Stimulated activated naive B cell treated with anti-CD40 and anti-IgM and Interleukin-4, amounts not matched to agents 10 μg/mL and 1 μg/mL and 100 μg/mL, for 72 hours (primary cell): ENCODE data around the gene SMIM3.
"Not testable (repeated sequence)": the region's sequence is repeated elsewhere in the genome, so short reads cannot be mapped to it uniquely, and the experiment has no call there.

Experiments used
- ATAC-seq, 2 donors: fragments of 150-1000 bp; cut with Tn5 transposase; replicated peaks; 2 replicates each; pipeline ENCODE4 v1.10.0; 2021; ENCODE audit warnings: moderate library complexity in 1 of 2
- DNase-seq: peaks from one replicate; pipeline ENCODE4 v3.0.0; 2021
- H3K27ac Mint-ChIP-seq: one replicate; pipeline ENCODE4 v1.8.0; 2022; ENCODE audit warnings: mild to moderate bottlenecking, mixed read lengths
- H3K27me3 Mint-ChIP-seq, 2 donors: one replicate each; pipeline ENCODE4 v1.8.0; 2022; ENCODE audit warnings: mixed read lengths in 2 of 2
- H3K36me3 Mint-ChIP-seq, 2 donors: one replicate each; pipeline ENCODE4 v1.8.0; 2022; ENCODE audit warnings: mixed read lengths in 2 of 2, mild to moderate bottlenecking in 1 of 2
- H3K4me1 Mint-ChIP-seq, 2 donors: one replicate each; pipeline ENCODE4 v1.8.0; 2022; ENCODE audit warnings: mixed read lengths in 2 of 2, mild to moderate bottlenecking in 1 of 2
- H3K4me3 Mint-ChIP-seq, 2 donors: one replicate each; pipeline ENCODE4 v1.8.0; 2022; ENCODE audit warnings: mild to moderate bottlenecking in 2 of 2, mixed read lengths in 2 of 2, moderate library complexity in 1 of 2
- H3K9me3 Mint-ChIP-seq, 2 donors: one replicate each; pipeline ENCODE4 v1.8.0; 2022; ENCODE audit warnings: mixed read lengths in 2 of 2, mild to moderate bottlenecking in 1 of 2

The SMIM3 gene

GRCh38 chr5:150793423-150793888 is 14.9 kb downstream of the SMIM3 start:
- H3K36me3 Mint-ChIP-seq: peaks cover 11 to 15% of the 10 kb centered on the region in 2 donors
- H3K27ac Mint-ChIP-seq: not testable (repeated sequence)

GRCh38 chr5:150794927-150795326 is 16.4 kb downstream of the SMIM3 start:
- peaks cover 11 to 24% of the 10 kb centered on the region in 2 donors for H3K4me1 Mint-ChIP-seq
- H3K4me3 Mint-ChIP-seq: no peak overlapping the region
- H3K27ac Mint-ChIP-seq: no peak overlapping the region
- H3K9me3 Mint-ChIP-seq: no peaks in the 10 kb centered on the region
- peaks cover 13% of the 10 kb centered on the region in 2 donors for H3K27me3 Mint-ChIP-seq
- ATAC-seq (no peak), DNase-seq (no peak)
- peaks cover 11 to 15% of the 10 kb centered on the region in 2 donors for H3K36me3 Mint-ChIP-seq

More at GRCh38 chr5:150793423-150793888, 14.9 kb downstream of the SMIM3 start:
- ATAC-seq, DNase-seq, H3K9me3 Mint-ChIP-seq, H3K4me3 Mint-ChIP-seq: not testable (repeated sequence)
- H3K4me1 Mint-ChIP-seq: peaks cover 13 to 32% of the 10 kb centered on the region in 2 donors
- H3K27me3 Mint-ChIP-seq: peaks cover 13 to 17% of the 10 kb centered on the region in 2 donors

DNA sequence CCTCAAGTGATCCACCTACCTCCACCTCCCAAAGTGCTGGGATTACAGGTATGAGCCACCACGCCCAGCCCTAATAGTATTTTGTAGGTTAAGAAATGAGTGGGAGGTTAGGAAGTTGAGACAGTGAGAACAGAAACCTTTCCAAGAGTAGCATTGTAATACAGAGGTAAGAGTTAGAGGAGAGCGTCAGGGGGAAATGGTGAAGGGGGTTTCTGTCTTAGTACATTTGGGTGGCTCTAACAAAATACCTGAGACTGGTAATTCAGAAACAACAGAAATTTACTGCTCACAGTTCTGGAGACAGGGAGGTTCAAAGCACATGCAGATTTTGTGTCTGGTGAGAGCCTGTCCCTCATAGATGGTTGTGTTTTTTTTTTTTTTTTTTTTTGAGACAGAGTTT is 18.8 kb downstream of the SMIM3 start:
- Mint-ChIP-seq H3K27ac (no peak overlapping the region), H3K4me3 (no peak overlapping the region), H3K4me1 (peaks cover 5 to 11% of the 10 kb centered on the region in 2 donors), H3K27me3 (peaks cover 7 to 8% of the 10 kb centered on the region in 2 donors), H3K9me3 (no peaks in the 10 kb centered on the region), H3K36me3 (peaks cover 11 to 15% of the 10 kb centered on the region in 2 donors)
- ATAC-seq (no peak), DNase-seq (no peak)

DNA sequence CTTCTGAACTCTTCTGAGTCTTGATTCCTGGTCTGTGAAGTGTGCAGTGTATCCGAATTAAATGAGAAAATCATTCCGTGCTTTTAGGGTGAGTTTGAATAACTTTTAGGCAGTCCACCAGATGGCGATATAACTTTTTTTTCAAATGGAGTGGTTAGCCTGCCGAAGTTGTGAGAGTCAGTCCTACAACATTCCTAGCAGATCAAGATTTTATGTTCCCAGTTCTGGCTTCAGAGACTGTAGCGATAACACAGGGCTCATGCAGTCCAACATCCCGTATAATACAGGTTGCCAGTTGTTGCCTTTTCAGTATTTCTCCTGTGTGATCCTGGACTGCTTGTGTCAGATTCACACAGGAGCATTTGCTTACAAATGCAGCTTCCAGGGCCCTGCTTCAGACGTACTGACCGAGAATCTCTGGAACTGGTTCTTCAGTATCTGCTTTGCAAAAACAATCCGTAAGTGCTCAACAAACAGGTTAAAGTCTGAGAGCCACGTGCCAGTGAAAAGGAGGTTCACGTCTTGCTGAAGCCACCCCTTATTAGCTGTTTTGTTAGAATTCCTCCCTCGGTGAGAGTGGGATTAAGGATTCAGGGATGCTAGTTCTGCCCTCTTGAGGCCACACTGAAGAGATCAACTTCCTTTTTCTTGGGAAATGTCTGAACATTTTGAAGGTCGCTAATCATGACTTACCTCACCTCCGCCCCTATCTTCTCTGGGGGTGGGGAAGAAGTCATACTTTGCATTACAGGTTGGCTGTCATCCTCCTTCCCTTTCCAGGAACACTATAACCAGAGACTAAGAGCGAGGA is 22.8 kb downstream of the SMIM3 start:
- Mint-ChIP-seq H3K9me3 (peaks cover 4 to 9% of the 10 kb centered on the region in 2 donors), H3K4me3 (no peak overlapping the region), H3K27me3 (peaks cover 9 to 15% of the 10 kb centered on the region in 2 donors), H3K36me3 (peaks cover 7 to 10% of the 10 kb centered on the region in 2 donors), H3K27ac (no peak overlapping the region), H3K4me1 (no peaks in the 10 kb centered on the region)
- ATAC-seq (peak; percentile 38 to 46), DNase-seq (no peak)

DNA sequence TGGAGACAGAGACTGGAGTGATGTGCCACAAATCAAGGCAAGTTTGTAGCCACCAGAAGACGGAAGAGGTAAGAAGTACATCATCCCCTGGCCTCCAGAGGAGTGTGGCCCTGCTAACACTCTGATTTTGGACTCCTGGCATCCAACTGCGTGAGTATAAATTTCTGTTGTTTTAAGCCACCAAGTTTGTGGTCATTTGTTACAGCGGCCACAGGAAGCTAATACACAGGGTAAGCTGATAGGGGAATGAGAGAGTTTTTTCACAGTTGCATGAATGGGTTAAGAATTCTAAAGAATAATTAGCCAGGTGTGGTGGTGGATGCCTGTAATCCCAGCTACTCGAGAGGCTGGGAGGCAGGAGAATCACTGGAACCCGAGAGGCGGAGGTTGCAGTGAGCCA is 25.8 kb downstream of the SMIM3 start:
- H3K4me3 Mint-ChIP-seq: no peak overlapping the region
- ATAC-seq: no peak
- H3K4me1 Mint-ChIP-seq: no peaks in the 10 kb centered on the region
- peaks cover 9 to 15% of the 10 kb centered on the region in 2 donors for H3K27me3 Mint-ChIP-seq
- no peak overlapping the region for H3K27ac Mint-ChIP-seq
- DNase-seq: no peak
- H3K9me3 Mint-ChIP-seq: peaks cover 5 to 9% of the 10 kb centered on the region in 2 donors
- peaks cover 0 to 6% of the 10 kb centered on the region in 2 donors for H3K36me3 Mint-ChIP-seq

DNA sequence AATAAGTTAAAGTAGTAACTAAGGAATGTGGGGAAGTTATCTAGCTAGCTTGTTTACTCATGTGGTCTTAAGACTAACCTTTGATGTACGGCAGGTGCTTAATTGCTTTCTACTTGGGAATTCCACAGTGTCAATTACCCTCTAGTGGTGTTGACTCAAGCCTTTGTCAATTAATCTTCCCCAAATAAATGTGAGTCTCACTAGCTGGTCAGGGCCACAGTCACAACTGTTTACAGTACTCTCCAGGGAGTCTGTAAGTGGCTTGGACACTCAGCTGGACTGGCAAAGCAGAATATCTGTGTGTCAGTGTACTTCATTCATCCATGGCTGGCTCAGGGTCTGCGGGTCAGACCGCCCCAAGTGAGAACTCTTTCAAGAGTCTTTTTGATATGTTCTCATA is 30.8 kb downstream of the SMIM3 start:
- DNase-seq (no peak), ATAC-seq (no peak)
- Mint-ChIP-seq H3K36me3 (peaks cover 0 to 2% of the 10 kb centered on the region in 2 donors), H3K4me1 (no peaks in the 10 kb centered on the region), H3K27ac (no peak overlapping the region), H3K9me3 (peaks cover 6% of the 10 kb centered on the region in 2 donors), H3K27me3 (peaks cover 4 to 5% of the 10 kb centered on the region in 2 donors), H3K4me3 (no peak overlapping the region)

DNA sequence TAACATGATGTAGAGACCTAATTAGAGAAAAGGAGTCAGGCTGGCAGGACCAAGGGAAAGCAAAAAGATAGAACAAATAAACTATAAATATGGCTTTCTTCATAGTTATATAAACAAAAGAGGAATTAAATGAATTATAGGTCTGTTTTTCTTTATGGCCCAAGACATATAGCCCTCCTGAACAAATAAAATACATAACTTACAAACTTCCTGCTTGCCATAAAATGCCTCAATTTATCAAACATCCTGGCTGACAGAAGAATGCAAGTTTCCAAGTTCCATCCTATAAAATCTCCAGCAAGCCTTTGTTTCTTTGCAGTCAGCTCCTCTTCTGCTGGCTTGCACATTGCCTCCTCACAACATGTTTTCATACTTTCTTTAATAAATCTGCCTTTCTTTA is 36.5 kb downstream of the SMIM3 start:
- no peak for DNase-seq
- ATAC-seq: no peak
- peaks cover 4 to 19% of the 10 kb centered on the region in 2 donors for H3K27me3 Mint-ChIP-seq

GRCh38 chr5:150816946-150817345 is 38.4 kb downstream of the SMIM3 start:
- Mint-ChIP-seq H3K27ac (no peak overlapping the region), H3K4me1 (no peaks in the 10 kb centered on the region), H3K4me3 (no peak overlapping the region), H3K27me3 (peaks cover 4 to 29% of the 10 kb centered on the region in 2 donors), H3K36me3 (peaks cover 0 to 6% of the 10 kb centered on the region in 2 donors), H3K9me3 (peaks cover 19 to 20% of the 10 kb centered on the region in 2 donors)
- no peak for DNase-seq
- ATAC-seq: no peak

More for the DNA sequence above, 36.5 kb downstream of the SMIM3 start:
- Mint-ChIP-seq H3K9me3 (peaks cover 16 to 19% of the 10 kb centered on the region in 2 donors), H3K4me3 (no peak overlapping the region), H3K27ac (no peak overlapping the region), H3K4me1 (no peaks in the 10 kb centered on the region), H3K36me3 (peaks cover 0 to 6% of the 10 kb centered on the region in 2 donors)

- no peak for ATAC-seq
- H3K9me3 Mint-ChIP-seq: peaks cover 15 to 20% of the 10 kb centered on the region in 2 donors
- peaks cover 2 to 7% of the 10 kb centered on the region in 2 donors for H3K36me3 Mint-ChIP-seq
- H3K27me3 Mint-ChIP-seq: no peaks in the 10 kb centered on the region
- H3K4me3 Mint-ChIP-seq: no peak overlapping the region
- no peaks in the 10 kb centered on the region for H3K4me1 Mint-ChIP-seq
- no peak for DNase-seq
- H3K27ac Mint-ChIP-seq: no peak overlapping the region
Observed at GRCh38 chr5:150829744-150830143, 51.2 kb downstream of the SMIM3 start.

DNA sequence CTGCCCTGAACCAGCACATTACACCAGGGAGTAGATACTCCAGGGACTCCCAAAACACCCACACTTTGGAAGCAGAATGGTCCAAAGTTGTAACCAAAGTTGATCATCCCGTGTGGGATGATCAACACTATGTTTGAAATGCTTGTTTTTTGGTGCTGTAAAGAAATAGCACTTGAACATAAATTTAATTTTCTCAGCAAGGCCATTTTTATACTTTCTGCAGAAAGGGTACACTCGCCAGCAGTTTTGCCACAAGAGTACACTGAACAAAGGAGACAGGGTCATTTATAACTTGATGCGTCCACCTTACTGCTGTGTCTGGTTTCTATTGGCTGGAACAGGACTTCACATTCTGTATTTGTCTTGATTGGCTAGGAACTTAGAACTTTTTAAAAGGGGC is 53.3 kb downstream of the SMIM3 start:
- DNase-seq, H3K4me1 Mint-ChIP-seq, ATAC-seq, H3K27ac Mint-ChIP-seq, H3K4me3 Mint-ChIP-seq, H3K27me3 Mint-ChIP-seq, H3K36me3 Mint-ChIP-seq: not testable (repeated sequence)
- H3K9me3 Mint-ChIP-seq: peaks cover 16 to 20% of the 10 kb centered on the region in 2 donors

- no peak for ATAC-seq
- peaks cover under 1 to 2% of the 10 kb centered on the region in 2 donors for H3K36me3 Mint-ChIP-seq
Observed at GRCh38 chr5:150836064-150836463, 57.5 kb downstream of the SMIM3 start.

DNA sequence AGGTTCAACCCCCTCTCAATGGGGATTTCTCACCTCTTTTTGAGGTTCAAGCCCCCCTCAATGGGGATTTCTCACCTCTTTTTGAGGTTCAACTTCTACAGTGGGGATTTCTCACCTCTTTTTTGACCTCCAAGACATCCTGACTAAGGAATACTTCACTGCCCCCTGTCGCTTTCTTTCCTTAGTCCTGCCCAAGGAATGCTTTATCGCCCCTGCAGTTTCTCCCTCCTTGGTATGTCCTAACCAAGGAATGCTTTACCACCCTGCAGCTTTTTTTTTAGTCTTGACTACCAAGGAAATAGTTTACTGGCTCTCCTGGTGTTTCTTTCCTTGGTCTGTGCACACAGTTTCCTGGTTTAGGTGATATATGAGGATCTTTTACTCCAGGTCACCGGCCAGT is 58.1 kb downstream of the SMIM3 start:
- peaks cover 0 to 2% of the 10 kb centered on the region in 2 donors for H3K36me3 Mint-ChIP-seq
- H3K27me3 Mint-ChIP-seq: peaks cover 4 to 19% of the 10 kb centered on the region in 2 donors
- DNase-seq (no peak), ATAC-seq (no peak)
- H3K27ac Mint-ChIP-seq: no peak overlapping the region
- H3K9me3 Mint-ChIP-seq: peaks cover 8 to 11% of the 10 kb centered on the region in 2 donors
- no peak overlapping the region for H3K4me3 Mint-ChIP-seq
- peaks cover 0 to 6% of the 10 kb centered on the region in 2 donors for H3K4me1 Mint-ChIP-seq

More at GRCh38 chr5:150836064-150836463, 57.5 kb downstream of the SMIM3 start:
- Mint-ChIP-seq H3K9me3 (peaks cover 9 to 12% of the 10 kb centered on the region in 2 donors), H3K4me3 (no peak overlapping the region), H3K27ac (no peak overlapping the region), H3K27me3 (peaks cover 4 to 16% of the 10 kb centered on the region in 2 donors), H3K4me1 (peaks cover 0 to 6% of the 10 kb centered on the region in 2 donors)
- DNase-seq: no peak

DNA sequence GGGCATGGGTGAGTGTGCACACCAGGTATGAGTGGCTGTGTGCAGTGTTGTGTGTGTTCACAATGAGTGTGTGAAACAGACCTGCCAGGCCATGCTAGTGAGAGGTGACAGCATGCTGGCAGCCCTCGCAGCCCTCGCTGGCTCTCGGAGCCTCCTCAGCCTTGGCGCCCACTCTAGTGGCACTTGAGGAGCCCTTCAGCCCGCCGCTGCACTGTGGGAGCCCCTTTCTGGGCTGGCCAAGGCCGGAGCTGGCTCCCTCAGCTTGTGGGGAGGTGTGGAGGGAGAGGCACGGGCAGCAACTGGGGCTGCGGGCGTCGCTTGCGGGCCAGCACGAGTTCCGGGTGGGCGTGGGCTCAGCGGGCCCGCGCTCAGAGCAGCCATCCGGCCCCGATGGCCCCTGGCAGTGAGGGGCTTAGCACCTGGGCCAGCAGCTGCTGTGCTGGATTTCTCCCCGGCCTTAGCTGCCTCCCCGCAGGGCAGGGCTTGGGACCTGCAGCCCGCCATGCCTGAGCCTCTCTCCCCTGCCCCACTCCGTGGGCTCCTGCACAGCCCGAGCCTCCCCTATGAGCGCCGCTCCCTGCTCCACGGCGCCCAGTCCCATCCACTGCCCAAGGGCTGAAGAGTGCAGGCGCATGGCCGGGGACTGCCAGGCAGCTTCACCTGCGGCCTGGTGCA is 66.8 kb downstream of the SMIM3 start:
- not testable (repeated sequence) for ATAC-seq, H3K36me3 Mint-ChIP-seq, H3K4me3 Mint-ChIP-seq, H3K27me3 Mint-ChIP-seq, DNase-seq, H3K27ac Mint-ChIP-seq, H3K9me3 Mint-ChIP-seq
- H3K4me1 Mint-ChIP-seq: peaks cover 4 to 18% of the 10 kb centered on the region in 2 donors

GRCh38 chr5:150846308-150846653 is 67.7 kb downstream of the SMIM3 start, which contains the start of gene IRGM:
TSS of gene IRGM (plus strand) at chr5:150846521. CDS start at chr5:150848124, 1,603 bp downstream.
- Mint-ChIP-seq H3K4me1 (peaks cover 4 to 18% of the 10 kb centered on the region in 2 donors), H3K4me3 (peak within 1 kb of the TSS; percentile 56 to 75)
- not testable (repeated sequence) for H3K9me3 Mint-ChIP-seq, DNase-seq, H3K27ac Mint-ChIP-seq, ATAC-seq, H3K36me3 Mint-ChIP-seq, H3K27me3 Mint-ChIP-seq
